Activated CD4-positive, alpha-beta T cell treated with anti-CD3 and anti-CD28 coated beads, Interleukin-2, amount 50 U/mL, for 1 hour (primary cell): ENCODE data around the gene PNPLA7.
"Not testable (repeated sequence)": the region's sequence is repeated elsewhere in the genome, so short reads cannot be mapped to it uniquely, and the experiment has no call there.

Experiments used
- DNase-seq: peaks from one replicate; pipeline ENCODE4 v3.0.0-alpha.2; 2020

PNPLA7 gene

DNA sequence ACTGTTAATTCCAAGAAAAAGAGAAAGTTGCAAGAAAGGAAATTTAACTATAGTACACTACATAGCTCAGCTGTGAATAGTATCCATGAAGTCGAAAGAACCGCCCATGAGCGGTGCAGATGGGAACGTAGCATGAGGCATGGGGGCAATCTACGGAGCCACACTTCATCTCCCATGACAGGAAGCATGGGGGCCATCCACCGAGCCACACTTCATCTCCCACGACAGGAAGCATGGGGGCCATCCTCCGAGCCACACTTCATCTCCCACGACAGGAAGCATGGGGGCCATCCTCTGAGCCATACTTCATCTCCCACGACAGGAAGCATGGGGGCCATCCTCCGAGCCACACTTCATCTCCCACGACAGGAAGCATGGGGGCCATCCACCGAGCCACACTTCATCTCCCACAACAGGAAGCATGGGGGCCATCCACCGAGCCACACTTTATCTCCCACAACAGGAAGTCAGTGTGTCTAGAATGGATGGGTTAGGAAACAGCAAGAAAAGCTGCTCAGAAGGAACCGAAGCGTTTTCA lies 13.5 kb downstream of the PNPLA7 start:
- not testable (repeated sequence) for DNase-seq

DNA sequence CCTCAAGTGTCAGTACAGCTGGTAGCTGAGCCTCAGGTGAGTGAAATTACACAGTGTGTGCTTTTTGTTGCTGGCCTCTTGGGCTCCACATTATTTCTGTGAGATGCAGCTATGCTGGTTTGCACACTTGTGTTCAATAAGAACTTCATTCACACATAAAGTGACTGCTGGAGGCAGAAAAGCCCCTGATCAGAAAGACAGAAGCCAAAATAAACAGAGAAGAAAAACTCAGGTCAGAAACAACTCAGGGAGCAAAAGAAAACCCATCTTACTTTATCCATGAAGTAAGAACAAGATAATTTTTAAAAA lies 15.1 kb downstream of the PNPLA7 start:
- DNase-seq = no peak

DNA sequence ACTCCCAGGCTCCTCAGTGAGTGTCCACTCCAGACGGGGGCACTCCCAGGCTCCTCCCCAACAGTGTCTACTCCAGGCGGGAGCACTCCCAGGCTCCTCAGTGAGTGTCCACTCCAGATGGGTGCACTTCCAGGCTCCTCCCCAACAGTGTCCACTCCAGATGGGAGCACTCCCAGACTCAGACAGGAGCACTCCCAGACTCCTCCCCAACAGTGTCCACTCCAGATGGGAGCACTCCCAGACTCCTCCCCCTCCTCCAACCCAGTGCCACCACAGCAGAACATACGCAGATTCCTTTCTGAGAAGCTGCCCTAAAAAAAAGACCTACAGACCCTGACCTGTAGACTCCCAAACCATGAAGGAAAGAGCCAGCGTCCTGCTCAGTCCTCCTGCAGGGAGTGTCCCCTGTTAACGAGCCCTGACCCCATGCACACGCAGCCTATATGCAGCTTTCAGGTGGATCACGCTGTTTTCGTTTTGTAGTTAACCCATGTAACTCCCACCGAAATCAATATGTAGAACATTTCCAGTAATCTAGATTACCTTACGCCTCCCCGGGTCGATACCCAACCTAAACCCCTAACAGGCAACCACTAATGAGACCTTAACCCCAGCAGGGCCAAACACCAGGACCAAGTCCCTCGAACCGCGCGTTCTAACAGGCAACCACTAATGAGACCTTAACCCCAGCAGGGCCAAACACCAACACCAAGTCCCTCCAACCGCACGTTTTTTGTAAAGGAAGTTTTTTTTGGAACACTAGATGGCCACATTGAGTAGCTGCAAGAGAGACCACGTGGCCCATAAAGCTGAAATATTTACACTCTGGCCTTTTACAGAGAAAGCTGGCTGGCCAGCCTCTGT lies 15.7 kb downstream of the PNPLA7 start:
- DNase-seq = no peak

DNA sequence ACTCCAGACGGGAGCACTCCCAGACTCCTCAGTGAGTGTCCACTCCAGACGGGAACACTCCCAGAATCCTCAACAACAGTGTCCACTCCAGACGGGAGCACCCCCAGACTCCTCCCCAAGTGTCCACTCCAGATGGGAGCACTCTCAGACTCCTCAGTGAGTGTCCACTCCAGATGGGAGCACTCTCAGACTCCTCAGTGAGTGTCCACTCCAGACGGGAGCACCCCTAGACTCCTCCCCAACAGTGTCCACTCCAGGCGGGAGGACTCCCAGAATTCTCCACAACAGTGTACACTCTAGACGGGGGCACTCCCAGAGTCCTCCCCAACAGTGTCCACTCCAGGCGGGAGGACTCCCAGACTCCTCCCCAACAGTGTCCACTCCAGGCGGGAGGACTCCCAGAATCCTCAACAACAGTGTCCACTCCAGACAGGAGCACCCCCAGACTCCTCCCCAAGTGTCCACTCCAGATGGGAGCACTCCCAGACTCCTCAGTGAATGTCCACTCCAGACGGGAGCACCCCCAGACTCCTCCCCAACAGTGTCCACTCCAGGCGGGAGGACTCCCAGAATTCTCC lies 17.2 kb downstream of the PNPLA7 start:
- not testable (repeated sequence) for DNase-seq

DNA sequence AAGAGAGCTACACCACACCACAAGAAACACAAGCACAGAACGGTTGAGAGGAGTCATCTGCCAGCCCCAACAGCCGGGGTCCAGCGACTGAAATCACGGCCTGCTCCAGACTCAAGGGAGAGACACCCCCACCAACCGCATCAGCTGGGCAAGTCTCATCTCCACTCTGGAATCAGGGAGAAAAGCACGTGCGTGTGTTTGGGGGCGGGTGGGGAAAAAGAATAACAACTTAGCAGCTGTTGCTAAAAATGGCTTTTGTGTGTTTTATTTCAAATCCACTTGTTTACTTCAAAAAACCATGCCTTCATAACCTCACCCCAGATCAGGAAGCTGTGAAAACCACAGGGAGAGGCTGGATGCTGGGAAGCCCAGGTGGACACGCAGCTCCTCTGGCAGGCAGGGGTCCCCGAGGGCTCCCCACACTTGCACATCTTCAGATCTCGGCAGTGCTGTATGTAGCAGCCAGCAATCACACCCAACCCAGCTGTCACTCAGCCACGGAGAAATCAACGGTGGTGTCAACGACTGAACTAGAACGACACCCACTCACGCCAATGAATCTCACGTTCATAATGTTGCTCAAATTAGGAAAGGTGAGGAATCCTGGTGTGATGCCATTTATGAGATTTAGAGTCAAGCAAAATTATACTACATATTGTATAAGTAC lies 19.0 kb downstream of the PNPLA7 start:
- no peak for DNase-seq

DNA sequence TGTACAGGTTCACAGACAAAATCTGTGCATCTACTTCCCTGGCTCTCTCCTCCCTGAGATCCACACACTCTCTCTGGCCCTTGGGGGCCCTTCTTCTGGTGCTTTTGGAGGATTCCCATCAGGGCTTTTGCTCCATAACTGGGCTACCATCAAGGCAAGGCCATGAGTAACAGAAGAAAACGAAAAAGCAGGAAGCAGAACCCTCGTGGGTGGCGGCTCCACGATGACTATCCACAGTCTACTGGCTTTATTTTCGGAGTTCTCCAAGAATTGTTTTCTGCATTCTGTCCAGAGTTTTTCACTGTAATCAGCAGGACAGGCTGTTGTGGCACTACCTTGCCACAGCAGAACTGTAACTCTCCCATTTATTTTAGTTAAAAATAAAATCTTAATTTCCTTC lies 19.9 kb downstream of the PNPLA7 start:
- no peak for DNase-seq

DNA sequence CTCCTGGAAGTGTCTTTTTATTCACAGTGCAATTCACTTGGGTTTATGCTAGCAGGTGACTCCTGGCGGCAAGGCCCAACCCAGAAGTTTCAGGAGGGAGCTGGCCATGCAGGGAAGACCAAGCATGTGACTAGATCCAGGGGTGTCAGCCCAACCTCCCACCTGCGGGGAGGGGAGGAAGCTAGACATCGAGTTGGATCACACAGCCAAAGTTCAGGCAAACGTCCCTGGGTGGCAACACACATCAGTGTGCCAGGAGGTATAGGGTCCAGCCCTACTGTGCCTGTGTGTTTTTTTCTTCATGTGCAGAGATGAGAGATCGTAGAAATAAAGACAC lies 25.3 kb downstream of the PNPLA7 start:
- DNase-seq = no peak

DNA sequence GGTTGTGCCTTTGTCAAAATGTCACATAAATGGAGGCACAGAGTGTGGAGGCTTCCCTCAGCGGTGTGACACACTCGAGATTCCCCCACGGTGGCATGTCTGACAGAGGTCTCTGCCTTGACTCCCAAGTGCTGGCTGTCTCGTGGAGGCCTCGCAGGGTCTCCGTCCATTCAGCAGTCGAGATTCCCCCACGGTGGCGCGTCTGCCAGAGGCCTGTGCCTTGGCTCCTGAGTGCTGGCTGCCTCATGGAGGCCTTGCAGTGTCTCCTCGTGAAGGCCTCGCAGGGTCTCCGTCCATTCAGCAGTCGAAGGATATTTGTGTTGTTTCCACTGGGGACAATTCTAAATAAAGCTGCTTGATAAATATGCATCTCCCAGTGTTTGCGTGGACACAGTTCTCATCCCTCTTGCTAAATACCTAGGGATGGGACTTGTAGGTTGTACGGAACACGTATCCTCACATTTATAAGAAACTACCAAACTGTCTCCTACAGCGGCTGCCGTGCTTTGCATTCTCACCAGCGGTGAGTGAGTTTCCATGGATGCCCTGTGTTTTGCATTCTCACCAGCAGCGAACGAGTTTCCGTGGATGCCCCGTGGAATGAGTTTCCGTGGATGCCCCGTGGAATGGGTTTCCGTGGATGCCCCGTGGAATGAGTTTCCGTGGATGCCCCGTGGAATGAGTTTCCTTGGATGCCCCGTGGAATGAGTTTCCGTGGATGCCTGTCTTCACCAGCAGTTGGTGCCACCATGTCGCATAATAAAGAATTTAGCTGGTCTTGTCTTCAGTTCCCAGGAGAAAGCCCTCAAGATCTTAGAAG lies 25.8 kb downstream of the PNPLA7 start:
- DNase-seq = no peak

DNA sequence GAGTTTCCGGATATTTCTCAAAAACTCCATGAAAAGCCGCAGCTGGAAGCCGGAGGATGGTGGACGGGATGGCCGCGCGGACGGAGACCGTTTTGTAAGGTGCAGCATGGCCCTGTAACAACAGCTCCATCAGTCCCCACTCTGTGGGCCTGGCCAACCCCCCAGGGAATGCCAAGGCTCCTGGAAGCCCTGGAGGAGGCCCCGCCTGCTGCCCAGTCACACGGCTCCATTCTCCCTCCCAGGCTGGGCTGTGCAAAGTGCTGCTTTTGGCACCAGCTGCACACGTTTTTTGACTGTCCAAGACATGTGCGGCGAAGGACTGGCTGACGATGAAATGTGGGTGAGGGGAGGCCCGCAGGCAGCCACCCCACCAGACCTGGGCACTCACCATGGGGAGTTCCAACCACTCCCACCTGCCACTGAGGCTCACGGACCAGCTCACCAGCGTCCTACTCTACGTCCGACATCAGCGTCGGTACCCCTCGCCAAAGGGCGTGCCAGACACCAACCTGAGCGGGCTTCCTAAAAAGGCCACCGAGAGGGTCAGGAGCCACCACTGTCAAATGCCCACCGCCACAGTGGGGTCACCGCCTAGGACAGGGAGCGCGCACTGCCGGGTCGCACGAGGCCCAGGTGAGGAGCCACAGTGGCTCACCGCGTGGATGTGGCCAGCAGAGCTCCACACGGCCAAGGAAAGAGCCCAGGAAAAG lies 27.3 kb downstream of the PNPLA7 start:
- no peak for DNase-seq

DNA sequence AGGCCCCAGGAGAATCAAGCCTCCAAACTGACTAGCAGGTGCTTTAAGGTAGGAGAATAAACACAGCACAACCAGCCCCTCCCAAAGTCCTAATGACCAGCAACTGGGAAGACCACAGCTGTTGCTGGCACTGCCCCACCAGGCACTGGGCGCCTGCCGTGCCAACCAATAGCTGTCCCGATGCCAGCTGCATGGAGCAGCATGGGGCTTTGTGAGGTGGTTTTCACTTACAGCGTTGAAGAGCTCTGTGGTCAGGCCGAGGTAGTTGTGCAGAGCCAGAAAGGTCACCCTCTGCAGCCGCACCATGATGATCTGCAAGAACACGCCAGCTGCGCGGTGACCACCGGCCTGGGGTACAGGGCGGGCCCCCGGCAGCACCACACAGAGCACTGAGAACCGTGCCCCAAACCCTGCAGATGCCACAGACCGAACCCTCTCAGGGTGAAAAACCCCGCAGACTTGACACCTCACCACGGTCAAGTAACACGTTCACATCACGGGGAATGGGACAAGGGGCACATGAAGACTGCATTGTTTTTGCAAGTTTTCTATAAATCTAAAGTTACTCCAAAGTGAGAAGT lies 28.7 kb downstream of the PNPLA7 start:
- DNase-seq = no peak

DNA sequence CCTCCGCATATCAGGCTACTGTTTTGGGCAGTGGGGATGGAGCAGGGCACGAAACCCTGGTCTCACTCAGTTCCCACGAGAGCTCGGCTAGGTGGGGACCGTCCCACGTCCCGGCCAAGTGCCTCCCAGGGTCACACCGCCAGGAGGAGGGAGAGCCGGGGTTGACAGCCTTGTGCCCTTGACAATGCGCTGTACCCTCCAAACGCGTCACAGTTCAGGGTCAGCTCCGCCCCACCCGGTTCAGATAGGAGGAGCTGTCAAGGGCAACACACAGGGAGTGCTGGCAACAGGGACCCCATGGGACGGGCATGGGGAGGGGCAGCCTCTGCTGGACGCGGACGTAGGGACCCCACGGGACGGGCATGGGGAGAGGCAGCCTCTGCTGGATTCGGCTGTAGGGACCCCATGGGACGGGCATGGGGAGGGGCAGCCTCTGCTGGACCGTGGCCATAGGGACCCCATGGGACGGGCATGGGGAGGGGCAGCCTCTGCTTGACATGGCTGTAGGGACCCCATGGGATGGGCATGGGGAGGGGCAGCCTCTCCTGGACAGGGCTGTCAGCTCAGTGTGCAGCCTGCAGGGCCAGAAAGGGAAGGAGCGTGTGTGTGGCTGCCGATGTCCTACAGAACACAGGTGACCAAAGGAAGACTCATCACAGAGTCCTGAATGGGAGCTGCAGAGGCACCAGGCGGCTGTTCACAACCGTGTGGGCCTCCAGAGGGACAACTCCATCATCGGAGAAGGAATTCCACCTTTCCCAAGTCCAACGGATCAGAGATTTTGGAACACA lies 29.4 kb downstream of the PNPLA7 start:
- no peak for DNase-seq

DNA sequence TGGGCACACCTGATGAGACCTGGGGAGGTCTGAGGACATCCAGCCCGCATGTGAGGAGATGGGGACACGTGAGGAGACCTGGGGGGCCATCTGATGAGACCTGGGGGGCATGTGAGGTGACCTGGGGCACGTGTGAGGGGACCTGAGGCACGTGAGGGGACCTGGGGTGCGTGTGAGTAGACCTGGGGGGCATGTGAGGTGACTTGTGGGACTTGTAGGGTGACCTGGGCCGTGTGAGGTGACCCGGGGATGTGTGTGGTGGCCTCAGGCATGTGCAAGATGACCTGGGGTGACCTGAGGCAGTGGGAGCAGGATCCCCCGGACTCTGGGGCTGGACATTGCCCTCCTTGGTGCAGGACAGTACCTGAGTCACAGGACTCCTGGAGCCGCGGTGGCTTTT lies 30.6 kb downstream of the PNPLA7 start:
- DNase-seq = no peak

DNA sequence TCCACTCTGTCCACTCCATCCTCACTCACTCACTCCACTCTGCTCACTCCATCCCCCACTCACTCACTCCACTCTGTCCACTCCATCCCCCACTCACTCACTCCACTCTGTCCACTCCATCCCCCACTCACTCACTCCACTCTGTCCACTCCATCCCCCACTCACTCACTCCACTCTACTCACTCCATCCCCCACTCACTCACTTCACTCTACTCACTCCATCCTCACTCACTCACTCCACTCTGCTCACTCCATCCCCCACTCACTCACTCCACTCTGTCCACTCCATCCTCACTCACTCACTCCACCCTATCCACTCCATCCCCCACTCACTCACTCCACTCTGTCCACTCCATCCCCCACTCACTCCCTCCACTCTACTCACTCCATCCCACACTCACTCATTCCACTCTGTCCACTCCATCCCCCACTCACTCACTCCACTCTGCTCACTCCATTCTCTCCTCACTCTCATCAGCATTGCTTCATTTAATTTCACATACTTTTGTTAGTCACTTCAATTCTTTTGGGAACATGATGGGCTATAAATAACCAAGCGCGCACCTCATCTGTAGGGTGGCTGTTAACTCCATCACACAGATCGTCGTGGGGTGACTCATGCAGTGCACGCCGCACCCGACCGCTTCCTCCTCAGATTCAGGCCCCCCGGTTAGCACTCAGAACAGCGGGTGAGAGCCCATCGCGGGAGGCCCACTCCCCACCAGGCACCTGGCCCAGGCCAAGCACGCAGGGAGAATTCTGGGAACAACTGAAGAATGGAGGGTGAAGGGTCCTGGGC lies 31.3 kb downstream of the PNPLA7 start:
- not testable (repeated sequence) for DNase-seq

DNA sequence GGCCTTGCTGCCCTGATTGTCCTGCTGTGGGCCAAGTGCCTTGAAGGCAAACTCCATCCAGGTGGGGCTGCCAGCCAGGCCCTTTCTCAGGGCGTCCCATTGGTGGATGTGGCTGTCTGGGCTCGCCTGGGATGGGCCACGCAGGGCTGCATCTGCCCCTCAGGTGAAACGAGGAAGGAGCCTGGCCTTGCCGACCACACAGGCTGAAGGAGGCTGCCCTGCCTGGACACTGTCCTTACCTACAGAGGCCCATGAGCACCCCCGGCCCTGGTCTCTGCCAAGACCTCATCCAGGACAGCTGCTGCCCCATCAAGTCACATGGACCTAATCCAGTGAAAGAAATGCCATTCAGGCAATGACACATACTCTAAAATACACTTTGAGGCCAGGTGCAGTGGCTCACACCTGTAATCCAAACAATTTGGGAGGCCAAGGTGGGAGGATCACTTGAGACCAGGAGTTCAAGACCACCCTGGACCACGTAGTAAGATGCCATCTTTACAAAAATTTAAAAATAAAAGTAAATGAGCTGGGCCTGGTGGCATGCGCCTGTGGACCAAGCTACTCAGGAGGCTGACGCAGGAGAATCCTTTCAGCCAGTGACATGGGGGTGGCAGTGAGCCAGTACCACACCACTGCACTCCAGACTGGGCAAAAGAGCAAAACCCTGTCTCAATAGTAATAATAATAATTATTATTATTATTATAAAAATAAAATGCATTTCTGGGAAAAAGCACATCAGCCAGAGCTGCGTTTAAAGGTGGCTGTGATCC lies 33.9 kb downstream of the PNPLA7 start:
- no peak for DNase-seq

DNA sequence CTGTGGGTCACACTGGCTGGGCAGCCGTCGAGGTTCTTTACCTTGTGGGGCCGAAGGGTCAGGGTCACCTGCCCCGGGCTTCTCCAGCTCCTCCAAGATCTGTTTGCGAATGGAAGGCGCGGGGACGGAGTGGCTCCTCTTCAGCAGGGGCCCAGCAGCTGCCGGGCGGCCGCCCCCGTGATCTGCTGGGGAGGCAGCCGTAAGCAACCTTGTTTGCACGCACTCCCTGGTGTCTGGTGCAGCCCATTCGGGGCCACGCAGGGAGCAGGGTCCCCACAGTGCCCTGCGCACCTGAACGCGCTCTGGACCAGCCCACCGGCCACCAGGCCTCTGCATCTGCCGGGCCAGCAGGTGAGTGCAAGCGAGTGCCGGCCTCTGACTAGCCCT lies 34.9 kb downstream of the PNPLA7 start:
- no peak for DNase-seq

DNA sequence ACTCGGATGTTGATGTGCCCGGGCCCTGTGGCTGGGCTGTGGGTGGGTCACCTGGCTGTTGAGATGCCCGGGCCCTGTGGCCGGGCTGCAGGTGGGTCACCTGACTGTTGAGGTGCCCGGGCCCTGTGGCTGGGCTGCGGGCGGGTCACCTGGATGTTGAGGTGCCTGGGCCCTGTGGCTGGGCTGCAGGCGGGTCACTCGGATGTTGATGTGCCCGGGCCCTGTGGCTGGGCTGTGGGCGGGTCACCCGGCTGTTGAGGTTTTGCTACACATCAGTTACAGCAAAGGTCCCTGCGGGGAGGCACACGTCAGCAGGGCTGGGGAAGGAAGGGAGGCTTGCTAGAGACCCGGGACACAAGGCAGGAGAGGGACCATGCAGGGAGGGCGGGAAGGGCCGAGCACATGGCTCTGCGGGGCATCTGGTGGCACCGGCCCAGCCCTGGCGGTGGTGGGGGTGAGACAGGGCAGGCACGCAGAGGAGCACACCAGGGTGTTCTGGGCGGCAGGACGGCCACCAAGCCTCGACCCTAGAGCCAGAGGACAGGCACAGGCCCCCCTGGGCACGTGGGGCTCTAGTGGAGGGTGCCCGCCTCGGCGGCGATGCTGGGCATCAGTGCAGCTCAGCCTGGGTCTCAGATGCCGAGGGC lies 35.4 kb downstream of the PNPLA7 start:
- no peak for DNase-seq

DNA sequence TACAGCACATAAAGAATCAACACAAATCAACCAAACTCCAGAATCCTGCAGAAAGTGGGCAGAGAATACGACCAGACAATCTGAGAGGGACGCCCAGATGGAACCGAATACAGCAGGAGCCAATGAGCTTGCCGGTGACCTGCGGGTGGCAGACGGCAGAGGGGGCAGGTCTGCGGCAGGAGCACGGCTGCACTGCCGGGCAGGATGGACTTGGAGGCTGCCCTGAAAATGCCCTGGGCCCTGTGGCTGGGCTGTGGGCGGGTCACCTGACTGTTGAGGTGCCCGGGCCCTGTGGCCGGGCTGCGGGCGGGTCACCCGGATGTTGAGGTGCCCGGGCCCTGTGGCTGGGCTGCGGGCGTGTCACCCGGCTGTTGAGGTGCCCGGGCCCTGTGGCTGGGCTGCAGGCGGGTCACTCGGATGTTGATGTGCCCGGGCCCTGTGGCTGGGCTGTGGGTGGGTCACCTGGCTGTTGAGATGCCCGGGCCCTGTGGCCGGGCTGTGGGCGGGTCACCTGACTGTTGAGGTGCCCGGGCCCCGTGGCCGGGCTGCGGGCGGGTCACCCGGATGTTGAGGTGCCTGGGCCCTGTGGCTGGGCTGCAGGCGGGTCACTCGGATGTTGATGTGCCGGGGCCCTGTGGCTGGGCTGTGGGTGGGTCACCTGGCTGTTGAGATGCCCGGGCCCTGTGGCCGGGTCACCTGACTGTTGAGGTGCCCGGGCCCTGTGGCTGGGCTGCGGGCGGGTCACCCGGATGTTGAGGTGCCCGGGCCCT lies 36.2 kb downstream of the PNPLA7 start:
- DNase-seq = not testable (repeated sequence)

DNA sequence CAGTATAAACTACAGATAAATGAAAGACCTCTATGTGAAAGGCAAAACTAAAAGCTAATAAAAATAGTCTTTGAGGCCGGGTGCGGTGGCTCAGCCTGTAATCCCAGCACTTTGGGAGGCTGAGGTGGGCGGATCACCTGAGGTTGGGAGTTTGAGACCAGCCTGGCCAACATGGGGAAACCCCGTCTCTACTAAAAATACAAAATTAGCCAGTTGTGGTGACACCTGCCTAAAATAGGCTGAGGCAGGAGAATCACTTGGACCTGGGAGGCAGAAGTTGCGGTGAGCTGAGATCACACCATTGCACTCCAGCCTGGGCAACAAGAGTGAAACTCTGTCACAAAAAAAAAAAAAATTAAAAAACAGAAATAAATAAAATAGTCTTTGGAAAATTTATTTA lies 37.1 kb downstream of the PNPLA7 start:
- not testable (repeated sequence) for DNase-seq
